Stimulated activated CD4-positive, alpha-beta T cell treated with anti-CD3 and anti-CD28 coated beads, Interleukin-12 subunit alpha, Interleukin-12 subunit beta, amount 100 ng/mL, for 48 hours (primary cell): ENCODE data around the gene PAPPA.

Source experiments
- DNase-seq, 3 donors: peaks; one replicate each; pipeline ENCODE4 v3.0.0-alpha.2; 2020; ENCODE audit warnings: low read depth in 2 of 3, low spot score in 1 of 3

PAPPA gene

DNA sequence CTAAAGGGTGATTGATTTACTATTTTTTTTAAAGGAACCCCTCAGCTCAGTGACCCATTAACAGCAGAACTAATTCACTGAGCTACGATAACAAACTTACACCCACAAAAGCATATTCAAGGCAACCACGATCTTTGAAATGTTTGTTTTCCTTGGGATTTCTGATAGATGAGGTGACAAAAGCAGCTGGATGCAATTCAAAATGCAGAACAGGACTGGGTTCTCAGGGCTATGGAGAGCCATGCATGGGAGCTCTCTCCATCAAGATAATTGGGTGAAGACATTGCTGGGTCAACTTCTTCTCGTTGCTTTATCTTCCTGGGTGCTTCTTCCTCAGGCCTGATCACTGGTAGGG is 60.1 kb downstream of the PAPPA start:
- DNase-seq = no peak

GRCh38 chr9:116218399-116218798 is 64.8 kb downstream of the PAPPA start:
- no peak for DNase-seq

DNA sequence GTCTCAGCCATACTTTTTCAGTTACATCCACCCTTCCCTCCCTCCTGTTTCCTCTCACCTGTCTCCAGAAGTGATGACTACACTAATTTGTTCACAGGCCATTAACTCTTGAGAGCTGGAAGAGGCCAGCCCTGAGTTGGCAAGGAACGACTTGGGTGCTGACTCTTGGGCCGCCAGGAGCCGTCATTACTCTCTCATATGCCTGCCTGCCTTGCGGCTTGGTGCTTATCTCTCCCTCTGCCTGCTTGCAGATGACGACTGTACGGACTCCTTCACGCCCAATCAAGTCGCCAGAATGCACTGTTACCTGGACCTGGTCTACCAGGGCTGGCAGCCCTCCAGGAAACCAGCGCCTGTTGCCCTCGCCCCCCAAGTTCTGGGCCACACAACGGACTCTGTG is 66.1 kb downstream of the PAPPA start:
- no peak for DNase-seq

DNA sequence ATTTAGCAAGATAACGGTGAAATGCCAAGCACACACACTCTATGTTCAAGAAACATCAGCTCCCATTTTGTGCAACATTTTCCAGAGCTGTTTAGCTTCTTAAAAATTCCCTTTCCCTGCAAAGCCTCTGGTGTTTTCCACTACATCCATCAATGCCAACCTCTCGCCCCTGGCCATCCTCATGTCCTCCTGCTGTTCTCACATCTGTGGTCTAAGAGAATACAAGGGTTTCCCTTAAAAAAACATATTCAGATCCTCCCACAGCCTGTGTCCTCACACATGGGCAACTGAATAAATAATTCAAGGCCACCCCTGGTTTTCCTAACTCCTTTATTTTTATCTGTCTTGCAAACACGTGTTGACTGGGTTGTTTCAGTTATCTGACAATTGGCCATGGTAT is 70.3 kb downstream of the PAPPA start:
- DNase-seq = no peak

- DNase-seq = no peak
Observed at GRCh38 chr9:116230051-116230632, 76.6 kb downstream of the PAPPA start.

DNA sequence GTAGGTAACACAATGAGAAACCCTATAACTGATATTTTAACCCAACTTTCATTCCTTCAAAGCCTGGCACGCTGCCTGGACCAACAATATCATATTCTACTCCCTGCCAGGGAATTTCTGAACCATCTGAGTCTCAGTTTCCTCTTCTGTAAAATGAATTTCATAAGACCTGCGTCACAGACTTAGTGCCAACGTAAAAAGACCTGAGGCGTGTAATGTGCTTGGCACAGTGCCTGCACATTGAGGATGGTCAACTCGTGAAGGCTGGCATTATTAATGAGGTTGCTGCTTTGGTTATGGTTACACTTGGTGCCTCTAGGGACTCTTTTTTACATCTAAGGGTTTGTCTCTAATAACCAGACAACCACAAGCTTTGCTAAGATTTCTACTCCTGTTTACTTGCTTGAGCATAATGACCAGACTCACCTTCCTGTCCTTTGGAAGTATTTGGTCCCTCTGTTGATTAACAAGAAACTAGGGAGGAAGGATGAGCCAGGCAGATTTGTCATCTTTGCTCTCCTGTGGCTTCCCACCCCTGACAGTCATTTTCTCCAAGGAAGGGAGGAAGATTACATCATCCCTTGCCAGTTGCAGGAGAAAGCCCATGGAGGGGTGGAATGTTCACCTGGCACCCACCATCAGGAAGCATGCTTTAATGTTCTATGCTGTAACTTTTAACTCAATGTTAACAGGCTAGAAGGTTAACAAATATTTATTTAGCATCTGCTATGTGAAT is 79.0 kb downstream of the PAPPA start:
- no peak for DNase-seq

GRCh38 chr9:116233160-116233530 is 79.6 kb downstream of the PAPPA start:
- no peak for DNase-seq

DNA sequence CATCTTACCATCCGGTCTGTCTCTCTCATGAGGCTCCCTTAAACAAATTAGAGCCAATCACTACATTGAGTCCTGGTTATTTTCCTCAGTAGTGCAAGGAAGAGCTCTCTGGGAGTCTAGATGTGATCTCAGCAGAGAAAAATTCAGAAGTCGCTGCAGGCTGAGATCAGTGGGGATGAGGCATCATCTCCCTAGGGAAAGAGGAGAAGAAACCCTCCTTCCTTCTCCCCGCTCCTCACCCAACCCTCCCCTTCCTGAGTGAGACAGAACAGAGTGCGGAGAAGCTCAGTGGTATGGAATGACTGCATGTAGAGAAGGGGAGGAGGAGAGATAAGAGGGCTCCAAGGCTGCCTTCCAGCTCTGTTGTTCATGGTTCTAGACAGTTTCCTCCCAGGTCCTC is 80.5 kb downstream of the PAPPA start:
- DNase-seq = no peak

DNA sequence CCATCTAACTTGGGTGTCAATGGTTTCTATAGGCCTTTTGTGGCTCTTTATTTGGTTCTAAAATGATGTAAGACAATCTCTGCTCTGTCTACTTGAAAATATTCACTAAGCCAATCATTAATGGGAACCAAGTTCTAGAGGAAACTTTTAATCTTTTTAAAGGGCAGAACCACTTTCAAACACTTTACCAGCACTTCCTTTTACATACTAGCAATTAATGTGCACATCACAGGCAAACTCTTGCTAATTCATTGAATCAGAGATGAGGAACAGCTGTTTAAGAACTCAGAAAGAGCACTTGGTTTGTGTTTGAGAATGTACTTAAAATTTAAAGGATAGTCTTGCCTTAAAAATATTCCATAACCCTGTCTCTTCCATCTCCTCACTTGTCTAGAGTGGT is 83.4 kb downstream of the PAPPA start:
- no peak for DNase-seq

DNA sequence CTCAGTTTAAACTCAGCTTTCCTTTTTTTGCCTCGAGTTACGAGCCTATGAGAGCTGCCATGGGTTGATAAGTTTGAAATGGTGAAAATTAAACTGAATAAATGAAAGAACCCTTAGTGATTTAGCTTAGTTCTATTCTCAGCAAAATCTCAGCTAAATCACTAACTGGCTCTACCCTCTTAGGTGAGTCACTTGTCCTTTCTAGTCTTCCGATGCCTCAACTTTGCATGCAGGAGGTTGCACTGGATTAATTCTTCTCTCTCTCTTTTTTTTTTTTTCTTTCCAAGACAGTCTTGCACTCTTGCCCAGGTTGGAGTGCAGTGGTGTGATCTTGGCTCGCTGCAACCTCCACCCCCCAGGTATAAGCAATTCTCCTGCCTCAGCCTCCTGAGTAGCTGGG is 83.9 kb downstream of the PAPPA start:
- DNase-seq = no peak

GRCh38 chr9:116238225-116238624 is 84.6 kb downstream of the PAPPA start:
- no peak for DNase-seq

DNA sequence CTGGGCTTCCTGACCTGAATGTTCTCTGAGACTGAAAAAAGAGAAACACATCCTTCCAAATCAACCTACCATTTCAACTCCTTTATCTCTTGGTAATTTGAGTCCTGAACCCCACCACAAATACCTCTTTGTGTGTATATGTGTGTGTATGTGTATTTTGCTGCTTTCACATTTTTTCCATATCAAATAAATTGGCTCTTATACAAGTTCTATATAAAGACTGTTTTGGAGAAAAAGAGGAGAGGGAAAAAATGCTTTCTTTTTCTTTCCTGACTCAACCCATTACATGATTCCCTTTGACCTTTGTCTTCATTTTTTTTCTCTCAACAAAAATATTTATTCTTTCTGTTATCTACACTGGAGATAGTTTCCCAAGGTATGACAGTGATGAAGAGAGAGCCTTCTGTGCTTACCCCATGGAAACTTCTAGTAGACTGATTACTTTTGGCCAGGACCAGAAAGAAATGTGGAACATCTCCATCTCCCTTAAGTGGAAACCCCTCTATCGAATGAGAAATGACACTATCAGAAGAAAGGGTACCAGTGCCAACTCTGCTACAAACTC is 85.3 kb downstream of the PAPPA start:
- no peak for DNase-seq

- no peak for DNase-seq
Observed at GRCh38 chr9:116243708-116244107, 90.1 kb downstream of the PAPPA start.

- DNase-seq = no peak
Observed at GRCh38 chr9:116247284-116247683, 93.7 kb downstream of the PAPPA start.

DNA sequence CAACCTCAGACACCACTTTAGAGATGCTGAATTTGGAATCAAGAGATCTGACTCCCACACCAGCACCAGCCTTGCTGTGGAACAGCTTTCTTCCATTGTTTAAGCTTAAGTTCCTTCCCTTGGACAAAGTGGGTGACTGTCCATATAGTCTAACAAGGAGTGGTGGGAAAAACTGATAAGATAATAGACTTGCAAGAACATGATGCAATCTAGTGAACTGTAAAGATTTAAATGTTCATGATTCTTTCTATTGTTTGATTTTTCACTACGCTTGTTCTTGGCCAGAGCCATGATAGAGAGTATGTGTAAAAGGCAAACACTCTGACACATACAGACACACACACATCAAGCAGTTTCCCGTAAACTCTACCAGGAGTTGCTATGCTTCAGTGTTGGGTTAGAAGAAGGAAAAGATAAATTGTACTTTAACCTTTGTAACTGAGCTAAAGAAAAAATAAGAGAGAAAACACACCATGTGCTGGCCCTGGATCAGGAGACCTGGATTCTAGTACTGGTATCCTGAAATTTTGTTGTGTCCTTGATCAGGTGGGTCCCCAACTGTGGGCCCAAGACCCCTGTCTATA is 94.3 kb downstream of the PAPPA start:
- no peak for DNase-seq

DNA sequence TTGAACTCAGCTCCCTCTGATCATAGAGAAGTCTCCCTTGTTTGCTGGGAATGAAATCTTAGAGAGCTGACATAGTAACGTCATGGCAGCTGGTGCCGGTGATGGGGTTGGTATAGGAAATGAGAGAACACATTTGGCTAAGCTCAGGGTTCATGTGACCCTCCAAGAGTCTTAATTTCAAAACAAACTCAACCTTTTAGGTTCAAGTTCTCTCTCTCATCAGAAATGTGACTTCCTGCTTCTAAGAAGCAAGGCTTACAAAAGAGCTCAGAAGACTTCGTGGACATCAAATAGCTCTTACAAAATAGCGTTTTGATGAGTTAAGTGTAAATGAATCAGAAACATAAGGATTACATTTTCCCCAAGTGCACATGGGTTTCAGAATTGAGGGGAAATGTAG is 97.3 kb downstream of the PAPPA start:
- no peak for DNase-seq

DNA sequence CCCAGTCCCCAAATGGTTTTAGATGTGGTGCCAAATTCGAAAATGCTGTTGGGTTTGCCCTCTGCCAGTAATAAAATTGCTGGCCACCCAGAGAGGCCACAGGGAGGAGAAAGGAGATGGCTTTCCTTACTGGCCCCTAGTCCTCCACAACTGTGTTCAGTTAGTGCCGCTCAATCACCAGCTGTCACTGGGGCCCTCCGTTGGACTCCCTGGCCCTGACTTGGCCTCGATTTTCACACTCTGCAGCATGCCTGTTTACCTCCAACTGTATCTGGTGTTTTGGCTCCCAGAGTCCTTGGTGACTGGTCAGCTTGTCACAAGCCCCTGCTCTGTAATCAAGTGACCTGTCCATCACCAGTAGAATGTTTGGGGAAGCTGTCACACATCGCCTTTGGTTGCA is 97.8 kb downstream of the PAPPA start:
- DNase-seq = no peak

DNA sequence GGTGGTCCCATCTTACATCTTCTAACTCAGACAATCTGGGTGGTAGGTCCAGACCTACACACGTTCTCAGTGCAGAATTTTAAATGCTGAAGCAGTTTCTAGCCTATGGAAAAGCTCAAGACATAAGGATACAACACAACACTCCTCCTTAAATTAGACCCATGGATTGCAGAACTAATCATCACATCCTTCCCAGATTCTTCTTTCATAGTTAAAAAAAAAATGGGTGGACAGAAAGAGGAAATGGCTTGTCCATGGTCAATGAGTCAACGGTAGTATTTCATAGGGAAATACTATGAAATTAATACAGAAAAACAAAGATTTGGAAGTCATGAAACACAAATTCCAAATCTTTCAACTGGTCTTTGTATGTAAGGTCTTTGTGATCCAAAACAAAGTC is 106.9 kb downstream of the PAPPA start:
- DNase-seq = no peak

DNA sequence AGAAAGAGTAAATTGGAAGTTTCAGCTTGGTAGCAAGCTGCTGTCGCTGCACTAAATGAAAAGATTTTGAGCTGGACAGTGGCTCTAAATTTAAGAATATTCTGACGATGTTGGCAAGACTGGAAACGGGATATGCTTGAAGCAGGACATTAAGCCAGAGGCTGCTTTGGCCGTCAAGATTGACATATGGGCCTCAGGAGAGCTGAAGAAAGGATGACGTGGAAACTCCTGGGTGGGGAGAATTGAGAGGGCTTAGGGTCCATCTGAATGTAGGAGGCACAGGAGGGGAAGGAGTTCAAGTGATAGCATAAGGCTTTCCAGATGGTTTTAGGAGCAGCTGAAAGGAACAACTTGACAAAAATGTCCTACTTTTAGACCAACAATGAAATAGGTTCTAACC is 108.9 kb downstream of the PAPPA start:
- DNase-seq = no peak

GRCh38 chr9:116264361-116264760 is 110.8 kb downstream of the PAPPA start:
- no peak for DNase-seq

DNA sequence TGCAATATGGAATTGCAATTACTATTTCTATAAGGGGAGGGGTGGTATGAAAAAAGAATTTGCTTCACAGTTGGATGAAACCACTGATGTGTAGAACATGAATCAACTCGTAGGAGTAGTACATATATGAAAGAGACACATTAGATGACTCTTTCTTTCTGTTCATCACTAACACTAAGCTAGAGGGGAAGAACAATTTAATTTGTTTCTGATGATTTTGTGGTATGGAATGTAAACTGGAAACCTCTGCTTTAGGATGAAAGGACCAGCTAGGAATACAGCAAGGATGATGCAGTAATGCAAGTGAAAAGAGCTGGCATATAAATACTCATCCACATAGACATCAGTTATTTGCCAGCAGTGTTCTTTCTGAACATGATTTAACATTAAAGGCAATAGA is 113.4 kb downstream of the PAPPA start:
- no peak for DNase-seq

- DNase-seq = no peak
Observed at GRCh38 chr9:116269250-116269649, 115.7 kb downstream of the PAPPA start.

DNA sequence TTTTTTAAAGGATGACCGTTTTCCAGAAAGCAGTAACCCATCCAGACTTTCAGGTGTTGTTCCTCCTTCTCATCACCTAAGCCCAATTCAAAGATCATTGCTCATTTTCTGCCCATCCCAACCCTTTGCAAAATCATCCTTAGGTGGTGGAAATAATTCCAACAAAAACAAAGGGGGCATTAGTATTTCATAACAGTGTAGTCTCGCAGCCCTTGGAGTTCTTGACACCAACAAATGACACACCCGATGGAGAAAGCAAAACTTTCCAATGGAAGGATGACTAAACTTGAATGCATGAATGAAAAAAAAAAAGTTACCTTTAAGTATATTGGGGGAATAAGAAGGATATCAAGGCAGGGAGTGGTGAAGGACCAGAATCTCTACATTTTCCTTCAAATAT is 117.0 kb downstream of the PAPPA start:
- DNase-seq = no peak
